ENCODE data around the gene SLC22A17. TPM values are rescaled to one million over a fixed set of nuclear protein-coding genes. Genes with fewer than 3 reads are reported as not detected.

SLC22A17 gene
- total and polyA plus RNA-seq, 2 of the 13 experiments (the other 11 are each of a cell fraction or from before 2014, with no cell fraction given): 0.95 to 1.1 TPM

DNA sequence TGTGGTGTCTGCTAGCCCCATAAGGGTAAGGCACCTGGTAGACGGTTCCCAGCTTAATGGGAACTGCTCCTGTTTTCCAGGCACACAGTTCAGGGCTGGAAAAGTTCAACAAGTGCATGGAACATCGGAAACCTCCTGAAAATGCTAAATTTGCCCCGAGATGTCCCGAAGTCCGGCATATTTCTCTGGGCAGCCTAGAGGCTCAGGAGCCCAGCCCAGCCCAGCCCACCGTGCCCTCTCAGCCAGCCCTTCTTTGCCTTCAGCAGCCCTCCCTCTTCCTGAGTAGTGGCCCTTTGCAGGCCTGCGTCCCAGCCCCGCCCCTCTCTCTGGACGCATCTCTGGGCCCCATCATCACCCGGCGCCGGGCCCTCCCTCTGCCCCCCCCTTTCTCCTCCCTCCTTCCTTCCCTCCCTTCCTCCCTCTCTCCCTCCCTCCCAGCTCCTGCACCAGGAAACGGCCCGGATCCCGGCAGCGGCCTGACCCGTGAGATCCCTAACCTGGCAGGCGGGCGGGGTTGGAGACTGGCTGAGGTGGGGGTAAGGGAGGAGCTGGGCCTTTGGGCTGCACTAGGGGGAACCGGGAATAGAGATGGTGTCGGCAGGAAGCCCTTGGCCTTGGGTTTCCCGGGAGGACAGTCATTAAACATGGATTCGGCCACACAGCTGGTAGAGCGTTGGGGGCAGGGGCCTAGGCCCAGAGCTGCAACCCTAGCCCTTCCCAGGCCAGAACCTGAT lies 46.1 kb downstream of the SLC22A17 start, which contains the start of gene BCL2L2 (continued):
- TF ChIP-seq IRF9 (CRISPR knock-in tag; IDR thresholded peaks at IDR 0.05; ENCODE audit: borderline replicate concordance): peak; percentile 87; the same call in 1 of the 2 replicates
- peak; percentile 61; the same call in 1 of the 2 replicates for TF ChIP-seq WIZ (CRISPR knock-in tag; IDR thresholded peaks at IDR 0.05)
- no peak for TF ChIP-seq MTA3 (CRISPR knock-in tag; IDR thresholded peaks at IDR 0.05)
- no peak for TF ChIP-seq SUZ12 (IDR thresholded peaks at IDR 0.05; ENCODE audit: low read depth, low read length)
- no peak for TF ChIP-seq ZNF207 (IDR thresholded peaks at IDR 0.05; ENCODE audit: borderline replicate concordance)
- TF ChIP-seq MATR3 (CRISPR knock-in tag; IDR thresholded peaks at IDR 0.05): no peak
- no peak for TF ChIP-seq ZNF629 (CRISPR knock-in tag; conservative IDR thresholded peaks at IDR 0.05)
- TF ChIP-seq ZNF766 (CRISPR knock-in tag; IDR thresholded peaks at IDR 0.05; ENCODE audit: borderline replicate concordance): peak; percentile 84; the same call in 1 of the 2 replicates
- TF ChIP-seq, protein P1, sequence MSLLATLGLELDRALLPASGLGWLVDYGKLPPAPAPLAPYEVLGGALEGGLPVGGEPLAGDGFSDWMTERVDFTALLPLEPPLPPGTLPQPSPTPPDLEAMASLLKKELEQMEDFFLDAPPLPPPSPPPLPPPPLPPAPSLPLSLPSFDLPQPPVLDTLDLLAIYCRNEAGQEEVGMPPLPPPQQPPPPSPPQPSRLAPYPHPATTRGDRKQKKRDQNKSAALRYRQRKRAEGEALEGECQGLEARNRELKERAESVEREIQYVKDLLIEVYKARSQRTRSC (CRISPR knock-in tag; IDR thresholded peaks at IDR 0.05; ENCODE audit: low read depth): no peak
- peak; percentile 88; the same call in 1 of the 3 replicates for TF ChIP-seq MXI1 (IDR thresholded peaks at IDR 0.05; ENCODE audit: borderline replicate concordance, low read depth, low read length)
- no peak; the same call in 1 of the 2 replicates for TF ChIP-seq ZNF138 (CRISPR knock-in tag; IDR thresholded peaks at IDR 0.05; ENCODE audit: low read depth)
- TF ChIP-seq IKZF1 (IDR thresholded peaks at IDR 0.05): no peak
- no peak for TF ChIP-seq ZNF678 (CRISPR knock-in tag; IDR thresholded peaks at IDR 0.05)
- peak; percentile 89 for TF ChIP-seq SIX4 (CRISPR knock-in tag; IDR thresholded peaks at IDR 0.05)
- TF ChIP-seq ZC3H4 (CRISPR knock-in tag; IDR thresholded peaks at IDR 0.05; ENCODE audit: borderline replicate concordance): no peak; the same call in 1 of the 2 replicates
- peak; percentile 62; the same call in 1 of the 2 replicates for TF ChIP-seq SATB2 (CRISPR knock-in tag; IDR thresholded peaks at IDR 0.05)
- no peak for TF ChIP-seq JDP2 (CRISPR knock-in tag; IDR thresholded peaks at IDR 0.05; ENCODE audit: borderline replicate concordance)
- peak; percentile 90 for TF ChIP-seq ZNF280B (CRISPR knock-in tag; IDR thresholded peaks at IDR 0.05; ENCODE audit: borderline replicate concordance)
- no peak for TF ChIP-seq ZNF484 (CRISPR knock-in tag; IDR thresholded peaks at IDR 0.05; ENCODE audit: borderline replicate concordance, low read depth)
- TF ChIP-seq MEIS1 (CRISPR knock-in tag; IDR thresholded peaks at IDR 0.05; ENCODE audit: borderline replicate concordance): peak; percentile 95
- peak; percentile 79 for TF ChIP-seq ZKSCAN1 (IDR thresholded peaks at IDR 0.05; ENCODE audit: low read length)
- TF ChIP-seq ZNF496 (CRISPR knock-in tag; IDR thresholded peaks at IDR 0.05; ENCODE audit: insufficient replicate concordance): no peak
- peak; percentile 96 for TF ChIP-seq IKZF4 (CRISPR knock-in tag; IDR thresholded peaks at IDR 0.05; ENCODE audit: borderline replicate concordance, low read depth, not compliant biosample characterization)
- TF ChIP-seq ZNF781 (CRISPR knock-in tag; IDR thresholded peaks at IDR 0.05; ENCODE audit: borderline replicate concordance, not compliant biosample characterization): no peak
- no peak for TF ChIP-seq MLLT10 (CRISPR knock-in tag; IDR thresholded peaks at IDR 0.05)
- TF ChIP-seq, protein P2, sequence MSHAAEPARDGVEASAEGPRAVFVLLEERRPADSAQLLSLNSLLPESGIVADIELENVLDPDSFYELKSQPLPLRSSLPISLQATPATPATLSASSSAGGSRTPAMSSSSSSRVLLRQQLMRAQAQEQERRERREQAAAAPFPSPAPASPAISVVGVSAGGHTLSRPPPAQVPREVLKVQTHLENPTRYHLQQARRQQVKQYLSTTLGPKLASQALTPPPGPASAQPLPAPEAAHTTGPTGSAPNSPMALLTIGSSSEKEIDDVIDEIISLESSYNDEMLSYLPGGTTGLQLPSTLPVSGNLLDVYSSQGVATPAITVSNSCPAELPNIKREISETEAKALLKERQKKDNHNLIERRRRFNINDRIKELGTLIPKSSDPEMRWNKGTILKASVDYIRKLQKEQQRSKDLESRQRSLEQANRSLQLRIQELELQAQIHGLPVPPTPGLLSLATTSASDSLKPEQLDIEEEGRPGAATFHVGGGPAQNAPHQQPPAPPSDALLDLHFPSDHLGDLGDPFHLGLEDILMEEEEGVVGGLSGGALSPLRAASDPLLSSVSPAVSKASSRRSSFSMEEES (CRISPR knock-in tag; IDR thresholded peaks at IDR 0.05): peak; percentile 74; the same call in 1 of the 2 replicates
- peak in 1 of 2 experiments; percentile 90; a peak in 2 of 4 replicates for TF ChIP-seq POLR2A (IDR thresholded peaks at IDR 0.05; ENCODE audit: insufficient read depth in 1 of 2, low read depth in 2 of 2, low read length in 2 of 2)
